B cell (primary cell): ENCODE results near the gene APBA2. TPM values are rescaled to one million over a fixed set of nuclear protein-coding genes. Genes with fewer than 3 reads are reported as not detected.

Experiments used
- ATAC-seq: fragments of 200-7000 bp; cut with Tn5 transposase; one replicate; pipeline ENCODE4 v1.10.0; 2021; ENCODE audit warnings: low read depth, mild to moderate bottlenecking, moderate number of reproducible peaks, moderate library complexity
- CTCF ChIA-PET: fragments of 350-600 bp; sonication (Branson Sonifier 250); formaldehyde crosslinking; loops from one replicate; lab custom pipeline; 2021; ENCODE audit warnings: antibody characterized with exemption, inconsistent platforms; lab: Charles Lee
- POLR2A ChIA-PET: fragments of 350-600 bp; sonication (Branson Sonifier 250); formaldehyde crosslinking; loops from one replicate; lab custom pipeline; 2021; ENCODE audit warnings: antibody characterized with exemption; lab: Charles Lee
- DNase-seq: peaks from one replicate; pipeline ENCODE4 v3.0.0; 2013
- H2AFZ ChIP-seq: 2 replicates; pipeline ENCODE4 v1.6.1; 2012; ENCODE audit warnings: mild to moderate bottlenecking, low read depth, low read length; ENCODE audit not compliant: insufficient read depth, poor library complexity, severe bottlenecking
- H3K27ac ChIP-seq, 2 donors: 1 replicate in 1 of 2; 2 replicates in 1 of 2; pipeline ENCODE4 v1.5.1; 2012 to 2013; ENCODE audit warnings: low read length in 2 of 2, mild to moderate bottlenecking in 2 of 2, moderate library complexity in 1 of 2
- H3K27me3 ChIP-seq, 4 experiments: fragments of 200-600 bp in 1 of 4; sonication (generic) in 1 of 4; replicated peaks in 1 of 4; 1 replicate in 2 of 4; 2 replicates in 2 of 4; pipeline versions ENCODE4 v1.6.1 to v1.7.0; 2013 to 2016; ENCODE audit warnings: low read length in 3 of 4, mild to moderate bottlenecking in 2 of 4, mixed read lengths in 1 of 4, moderate library complexity in 1 of 4; ENCODE audit not compliant: insufficient read depth in 4 of 4, control insufficient read depth in 3 of 4; ENCODE audit errors: control extremely low read depth in 1 of 4
- H3K36me3 ChIP-seq, 2 experiments: replicated peaks in 1 of 2; 1 replicate in 1 of 2; 2 replicates in 1 of 2; pipeline versions ENCODE4 v1.6.1 to v1.7.1; 2013; ENCODE audit warnings: low read length in 1 of 2; ENCODE audit not compliant: insufficient read depth in 2 of 2, control insufficient read depth in 1 of 2; ENCODE audit errors: control extremely low read depth in 1 of 2, extremely low read depth in 1 of 2
- H3K4me1 ChIP-seq, 2 donors: fragments of 200-600 bp in 1 of 2; sonication (generic) in 1 of 2; 1 replicate in 1 of 2; 2 replicates in 1 of 2; pipeline versions ENCODE4 v1.5.1 to v1.6.1; 2013 to 2017; ENCODE audit warnings: low read length in 2 of 2; ENCODE audit not compliant: control insufficient read depth in 2 of 2, insufficient read depth in 2 of 2
- H3K4me2 ChIP-seq: replicated peaks from 2 replicates; pipeline ENCODE3; 2012; ENCODE audit warnings: mild to moderate bottlenecking, low read depth, low read length; ENCODE audit not compliant: poor library complexity, severe bottlenecking
- H3K4me3 ChIP-seq, 5 experiments: fragments of 200-600 bp in 1 of 5; sonication (generic) in 1 of 5; 1 replicate in 3 of 5; 2 replicates in 2 of 5; pipeline versions ENCODE4 v1.5.1 to v1.7.0; 2011 to 2016; ENCODE audit warnings: low read length in 4 of 5, mild to moderate bottlenecking in 4 of 5, low read depth in 2 of 5, control low read depth in 1 of 5, moderate library complexity in 1 of 5; ENCODE audit not compliant: insufficient read depth in 1 of 5; ENCODE audit errors: control extremely low read depth in 1 of 5, extremely low read depth in 1 of 5
- H3K79me2 ChIP-seq: fragments of 200-600 bp; sonication (generic); one replicate; pipeline ENCODE4 v1.6.0; 2016; ENCODE audit warnings: low read length; ENCODE audit not compliant: control insufficient read depth, insufficient read depth
- H3K9ac ChIP-seq: fragments of 200-600 bp; sonication (generic); 2 replicates; pipeline ENCODE4 v1.6.1; 2017; ENCODE audit warnings: mild to moderate bottlenecking, low read length, moderate library complexity
- H3K9me3 ChIP-seq, 3 donors: one replicate each; pipeline versions ENCODE4 v1.6.1 to v1.7.1; 2013; ENCODE audit warnings: low read length in 2 of 3; ENCODE audit not compliant: control insufficient read depth in 2 of 3, insufficient read depth in 1 of 3; ENCODE audit errors: control extremely low read depth in 1 of 3
- H4K20me1 ChIP-seq: 2 replicates; pipeline ENCODE4 v1.6.0; 2012; ENCODE audit warnings: mild to moderate bottlenecking, low read length; ENCODE audit not compliant: insufficient read depth, control insufficient read depth, poor library complexity, severe bottlenecking
- H3K27ac Mint-ChIP-seq: one replicate; pipeline ENCODE4 v1.8.0; 2021; ENCODE audit warnings: mixed read lengths
- H3K27me3 Mint-ChIP-seq: one replicate; pipeline ENCODE4 v1.8.0; 2021; ENCODE audit warnings: mixed read lengths
- H3K4me1 Mint-ChIP-seq: one replicate; pipeline ENCODE4 v1.8.0; 2021; ENCODE audit warnings: mixed read lengths
- H3K4me3 Mint-ChIP-seq: one replicate; pipeline ENCODE4 v1.8.0; 2021; ENCODE audit warnings: mixed read lengths
- H3K9me3 Mint-ChIP-seq: one replicate; pipeline ENCODE4 v1.8.0; 2022; ENCODE audit warnings: mixed read lengths; ENCODE audit not compliant: insufficient read depth
- CTCF ChIP-seq: fragments of 200-600 bp; IDR thresholded peaks from one replicate; pipeline ENCODE4 v1.8.0; 2022; ENCODE audit warnings: antibody characterized with exemption, mild to moderate bottlenecking
- EZH2 ChIP-seq: IDR thresholded peaks from 2 replicates; pipeline ENCODE4 v1.6.1; 2012; ENCODE audit warnings: borderline replicate concordance, low read depth, mild to moderate bottlenecking, moderate library complexity, low read length; ENCODE audit not compliant: insufficient read depth, poor library complexity, severe bottlenecking
- WGBS: methylation state at CpG from one replicate; pipeline ENCODE4 v1.1.5; 2013; ENCODE audit warnings: missing lambda C conversion rate; ENCODE audit not compliant: insufficient coverage; 5-methylcytosine and 5-hydroxymethylcytosine counted together
- intact Hi-C: fragments of 100-400 bp; cut with micrococcal nuclease; formaldehyde crosslinking; loops from one replicate; pipeline ENCODE4 v1.10.0; 2022
- polyA plus RNA-seq: library from polyadenylated mRNA; depleted of rRNA; stranded (reverse); fragments of >200 nt; gene quantifications from 2 replicates; pipeline ENCODE4 v1.2.3, GENCODE V29; 2012
- total RNA-seq, 2 donors: library from RNA; stranded (reverse); fragments of 120-200 nt in 1 of 2; gene quantifications; 1 replicate in 1 of 2; 2 replicates in 1 of 2; pipeline versions ENCODE4 v1.2.3 to v1.2.4, GENCODE V29; 2013 to 2022

Gene APBA2
- total and polyA plus RNA-seq, 2 donors (not counting 1 experiment from before 2014, with no cell fraction given) = 0.19 TPM; not detected in 1

- POLR2A ChIA-PET = no interaction called here
Measured at GRCh38 chr15:28947221-28947674, 61.5 kb downstream of the APBA2 start.

GRCh38 chr15:28948036-28948435 lies 62.3 kb downstream of the APBA2 start:
- Histone ChIP-seq H3K27ac (no peak overlapping the region), H3K79me2 (no peaks in the 10 kb centered on the region), H3K4me3 (no peak overlapping the region), H3K36me3 (no peaks in the 10 kb centered on the region), H3K27me3 (no peaks in the 10 kb centered on the region), H3K4me2 (no peak overlapping the region), H3K9ac (no peak overlapping the region), H2AFZ (no peak overlapping the region), H4K20me1 (no peaks in the 10 kb centered on the region), H3K4me1 (no peaks in the 10 kb centered on the region), H3K9me3 (peaks cover 0 to 10% (median 0%) of the 10 kb centered on the region in 3 donors)
- H3K27me3 Mint-ChIP-seq = peaks cover 3% of the 10 kb centered on the region
- intact Hi-C loops = no loop called here
- TF ChIP-seq CTCF = no peak
- TF ChIP-seq EZH2 = no peak
- ChIA-PET CTCF (no interaction called here), POLR2A (no interaction called here)
- H3K9me3 Mint-ChIP-seq = no peaks in the 10 kb centered on the region
- DNase-seq (no peak), ATAC-seq (no peak)
- WGBS = no CpG with 5 or more reads among the region's 2 CpGs
- H3K4me1 Mint-ChIP-seq = no peaks in the 10 kb centered on the region
- H3K4me3 Mint-ChIP-seq = no peak overlapping the region
- H3K27ac Mint-ChIP-seq = no peak overlapping the region

More at GRCh38 chr15:28947221-28947674, 61.5 kb downstream of the APBA2 start:
- ATAC-seq = no peak
- intact Hi-C loops = no loop called here
- H3K27ac Mint-ChIP-seq = no peak overlapping the region
- no peak for DNase-seq
- WGBS = 89% methylated on average over 7 of the region's 7 CpGs
- CTCF ChIA-PET = no interaction called here
- H3K4me3 ChIP-seq = no peak overlapping the region
- H3K36me3 ChIP-seq = no peaks in the 10 kb centered on the region
- peaks cover 0 to 10% (median 0%) of the 10 kb centered on the region in 3 donors for H3K9me3 ChIP-seq
- no peaks in the 10 kb centered on the region for H3K9me3 Mint-ChIP-seq
- H2AFZ ChIP-seq = no peak overlapping the region
- H3K4me1 ChIP-seq = no peaks in the 10 kb centered on the region
- H3K27me3 Mint-ChIP-seq = peaks cover 3% of the 10 kb centered on the region
- no peaks in the 10 kb centered on the region for H3K27me3 ChIP-seq
- H3K9ac ChIP-seq = no peak overlapping the region
- H3K4me2 ChIP-seq = no peak overlapping the region
- no peaks in the 10 kb centered on the region for H3K4me1 Mint-ChIP-seq
- no peaks in the 10 kb centered on the region for H4K20me1 ChIP-seq
- H3K4me3 Mint-ChIP-seq = no peak overlapping the region
- H3K79me2 ChIP-seq = no peaks in the 10 kb centered on the region
- H3K27ac ChIP-seq = no peak overlapping the region
- no peak for TF ChIP-seq CTCF
- TF ChIP-seq EZH2 = no peak
